LNCAP (cell line): Measurements from ENCODE around the gene NACC2.

Experiments used
- CTCF ChIP-seq: fragments of 450-650 bp; IDR thresholded peaks from 2 replicates; pipeline ENCODE4 v1.5.1; 2017; ENCODE audit warnings: mild to moderate bottlenecking

NACC2 gene

GRCh38 chr9:136081826-136082495 is 13.1 kb downstream of the NACC2 start:
- TF ChIP-seq CTCF: no peak

- no peak for TF ChIP-seq CTCF
Measured at GRCh38 chr9:136081113-136081825, 13.8 kb downstream of the NACC2 start.

GRCh38 chr9:136080716-136081112 is 14.4 kb downstream of the NACC2 start:
- TF ChIP-seq CTCF: no peak

GRCh38 chr9:136079916-136080246 is 15.2 kb downstream of the NACC2 start:
- TF ChIP-seq CTCF: no peak

GRCh38 chr9:136079211-136079915 is 15.7 kb downstream of the NACC2 start:
- no peak for TF ChIP-seq CTCF

- no peak for TF ChIP-seq CTCF
Measured at GRCh38 chr9:136078498-136079011, 16.5 kb downstream of the NACC2 start.

- no peak for TF ChIP-seq CTCF
Measured at GRCh38 chr9:136078024-136078423, 17.1 kb downstream of the NACC2 start.
